Retinal pigment epithelial cell (primary cell): ENCODE results near the gene SEMA4D.

Experiments
- DNase-seq: peaks from one replicate; pipeline ENCODE4 v3.0.0-alpha.2; 2010; ENCODE audit warnings: low read depth
- H3K4me3 ChIP-seq: 2 replicates; pipeline ENCODE4 v1.5.1; 2011; ENCODE audit warnings: mild to moderate bottlenecking, low read length, control low read depth, moderate library complexity
- TF ChIP-seq, protein P1 (sequence below): conservative IDR thresholded peaks from 2 replicates; pipeline ENCODE4 v1.5.1; 2011; ENCODE audit warnings: low read depth, low read length, control low read depth, inconsistent platforms

Gene SEMA4D

GRCh38 chr9:89380437-89381307 lies 117.2 kb downstream of the SEMA4D start:
- TF ChIP-seq, protein P1, sequence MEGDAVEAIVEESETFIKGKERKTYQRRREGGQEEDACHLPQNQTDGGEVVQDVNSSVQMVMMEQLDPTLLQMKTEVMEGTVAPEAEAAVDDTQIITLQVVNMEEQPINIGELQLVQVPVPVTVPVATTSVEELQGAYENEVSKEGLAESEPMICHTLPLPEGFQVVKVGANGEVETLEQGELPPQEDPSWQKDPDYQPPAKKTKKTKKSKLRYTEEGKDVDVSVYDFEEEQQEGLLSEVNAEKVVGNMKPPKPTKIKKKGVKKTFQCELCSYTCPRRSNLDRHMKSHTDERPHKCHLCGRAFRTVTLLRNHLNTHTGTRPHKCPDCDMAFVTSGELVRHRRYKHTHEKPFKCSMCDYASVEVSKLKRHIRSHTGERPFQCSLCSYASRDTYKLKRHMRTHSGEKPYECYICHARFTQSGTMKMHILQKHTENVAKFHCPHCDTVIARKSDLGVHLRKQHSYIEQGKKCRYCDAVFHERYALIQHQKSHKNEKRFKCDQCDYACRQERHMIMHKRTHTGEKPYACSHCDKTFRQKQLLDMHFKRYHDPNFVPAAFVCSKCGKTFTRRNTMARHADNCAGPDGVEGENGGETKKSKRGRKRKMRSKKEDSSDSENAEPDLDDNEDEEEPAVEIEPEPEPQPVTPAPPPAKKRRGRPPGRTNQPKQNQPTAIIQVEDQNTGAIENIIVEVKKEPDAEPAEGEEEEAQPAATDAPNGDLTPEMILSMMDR = no peak
- no peak overlapping the region for H3K4me3 ChIP-seq
- no peak for DNase-seq

DNA sequence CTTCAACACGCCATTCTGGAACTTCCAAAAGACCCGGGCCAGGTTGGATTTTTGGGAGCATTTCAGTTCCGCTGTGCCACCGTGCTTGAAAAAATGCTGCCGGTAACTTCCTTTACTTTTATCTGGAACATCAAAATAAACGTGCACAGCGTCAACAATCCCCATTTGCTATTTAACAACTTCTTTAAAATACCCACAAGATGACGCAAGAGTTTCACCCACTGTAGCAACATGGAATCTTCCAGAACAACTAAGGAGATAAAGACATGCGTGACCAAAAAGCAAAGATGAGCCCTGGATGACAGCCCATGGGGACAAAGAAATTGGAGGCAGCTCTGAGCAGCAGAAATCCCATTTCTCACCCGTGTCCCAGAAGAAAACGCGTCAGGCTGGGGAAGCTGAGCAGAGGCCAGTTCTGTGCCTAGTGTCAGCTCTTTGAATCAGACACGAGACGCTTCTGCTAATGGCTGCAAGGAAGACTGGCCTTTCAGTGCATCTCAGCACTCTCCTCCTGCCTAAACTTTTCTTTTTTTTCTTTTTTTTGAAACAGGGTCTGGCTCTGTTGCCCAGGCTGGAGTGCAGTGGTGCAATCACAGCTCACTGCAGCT lies 118.3 kb downstream of the SEMA4D start:
- TF ChIP-seq, protein P1 = no peak
- no peak overlapping the region for H3K4me3 ChIP-seq
- DNase-seq = no peak

DNA sequence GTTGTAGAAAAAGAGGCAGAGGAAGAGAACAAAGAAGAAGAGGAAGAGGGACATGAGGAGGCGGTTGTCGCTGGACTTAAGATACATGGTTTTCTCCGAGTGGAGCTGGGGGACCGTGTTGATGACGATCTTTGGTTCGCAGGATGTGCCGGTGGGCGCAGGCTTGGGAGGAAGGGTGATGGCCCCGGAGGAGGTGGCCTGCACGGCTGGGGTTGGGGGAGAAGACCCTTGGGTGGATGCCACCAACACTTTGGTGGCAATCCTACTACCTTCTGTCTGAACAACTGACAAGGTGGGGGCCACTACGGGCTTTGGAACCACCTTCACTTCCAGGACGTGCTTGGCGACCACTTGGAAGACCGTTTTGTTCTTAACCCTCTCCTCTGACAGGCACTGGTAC lies 118.9 kb downstream of the SEMA4D start:
- DNase-seq = no peak
- H3K4me3 ChIP-seq = no peak overlapping the region
- TF ChIP-seq, protein P1 = no peak

DNA sequence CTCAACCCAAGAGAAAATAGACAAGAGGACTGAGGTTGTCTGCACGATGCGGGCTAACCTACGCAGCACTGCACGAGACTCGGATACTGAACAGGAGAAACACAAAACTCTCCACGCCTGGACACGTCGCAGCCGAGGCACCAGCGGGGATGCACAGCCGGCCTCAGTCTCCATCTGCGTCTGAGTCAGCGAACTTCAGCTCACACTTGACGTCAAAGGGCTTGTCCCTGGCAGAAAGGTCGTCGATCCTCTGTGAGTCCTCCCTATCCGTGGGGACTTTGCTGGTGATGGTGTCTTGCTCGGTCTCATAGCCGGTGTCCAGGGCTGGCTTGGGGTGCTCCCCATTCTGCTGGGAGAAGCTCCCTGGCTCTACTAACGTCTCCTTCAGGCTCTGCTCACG lies 119.4 kb downstream of the SEMA4D start:
- DNase-seq = no peak
- TF ChIP-seq, protein P1 = no peak
- no peak overlapping the region for H3K4me3 ChIP-seq

- no peak overlapping the region for H3K4me3 ChIP-seq
- no peak for DNase-seq
- TF ChIP-seq, protein P1 = no peak
These were observed 120.5 kb downstream of the SEMA4D start for GRCh38 chr9:89377411-89377810.

DNA sequence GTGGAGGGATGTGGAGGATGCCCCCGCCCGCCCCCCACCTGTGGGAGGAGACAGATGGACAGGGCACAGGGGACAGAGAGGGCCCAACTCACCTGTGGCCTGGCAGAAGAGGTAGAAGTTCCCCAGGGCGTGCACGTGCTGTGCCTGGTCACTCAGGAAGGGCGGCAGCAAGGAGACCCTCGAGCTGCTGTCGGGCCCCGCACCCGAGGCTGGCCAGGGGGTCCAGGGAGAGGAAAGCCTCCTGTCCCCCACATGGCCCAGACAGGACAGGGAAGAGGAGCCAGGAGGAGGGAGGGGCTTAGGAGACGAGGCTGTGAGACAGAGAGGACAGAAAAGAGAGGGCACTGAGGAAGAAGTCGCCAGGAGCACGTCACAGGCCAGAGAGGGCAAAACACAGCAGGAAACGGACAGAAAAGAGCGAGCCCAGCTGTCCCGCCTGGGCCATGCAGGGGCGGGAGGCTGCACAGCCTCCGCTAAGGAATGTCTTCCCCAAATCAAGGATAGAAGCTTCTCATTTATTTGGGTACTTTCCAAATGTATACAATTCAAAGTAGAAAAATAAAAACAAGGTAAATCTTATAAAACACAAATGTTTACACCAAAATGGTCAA lies 121.1 kb downstream of the SEMA4D start:
- H3K4me3 ChIP-seq = no peak overlapping the region
- TF ChIP-seq, protein P1 = no peak
- DNase-seq = no peak
